Testis (tissue), 3 donors: ENCODE results near the gene PRKCA. TPM values are rescaled to one million over a fixed set of nuclear protein-coding genes. Genes with fewer than 3 reads are reported as not detected.

Source experiments
- DNase-seq: peaks from one replicate; pipeline ENCODE4 v3.0.0-alpha.2; 2019
- H3K27ac ChIP-seq, 2 donors: fragments of 200-600 bp; sonication (generic); one replicate each; pipeline ENCODE4 v1.5.1; 2019
- H3K27me3 ChIP-seq: fragments of 200-600 bp; sonication (generic); one replicate; pipeline ENCODE4 v1.5.1; 2019
- H3K36me3 ChIP-seq: fragments of 200-600 bp; sonication (generic); one replicate; pipeline ENCODE4 v1.5.1; 2017; ENCODE audit warnings: low read depth; ENCODE audit errors: missing control alignments
- H3K4me1 ChIP-seq: fragments of 200-600 bp; sonication (generic); one replicate; pipeline ENCODE4 v1.5.1; 2019
- H3K4me3 ChIP-seq, 2 donors: fragments of 200-600 bp; sonication (generic); one replicate each; pipeline ENCODE4 v1.5.1; 2017 to 2019
- H3K9me3 ChIP-seq: fragments of 200-600 bp; sonication (generic); one replicate; pipeline ENCODE4 v1.5.1; 2017
- CTCF ChIP-seq, 3 experiments: fragments of 450-650 bp in 2 of 3; fragments of 200-600 bp in 1 of 3; sonication (generic) in 1 of 3; IDR thresholded peaks; one replicate each; pipeline ENCODE4 v1.5.1; 2016 to 2019; ENCODE audit warnings: antibody characterized with exemption in 3 of 3, mild to moderate bottlenecking in 2 of 3, moderate library complexity in 1 of 3
- POLR2A ChIP-seq: fragments of 450-650 bp; IDR thresholded peaks from one replicate; pipeline ENCODE4 v1.6.1; 2017; ENCODE audit warnings: antibody characterized with exemption, mild to moderate bottlenecking, moderate library complexity
- WGBS, 2 donors: methylation state at CpG; one replicate each; pipeline ENCODE4 v1.1.5; 2018; 5-methylcytosine and 5-hydroxymethylcytosine counted together
- intact Hi-C: fragments of 100-400 bp; cut with DNase I; formaldehyde crosslinking; loops from one replicate; pipeline ENCODE4 v1.15.1; 2023; ENCODE audit warnings: low total_unique reads
- polyA plus RNA-seq: library from polyadenylated mRNA; stranded (reverse); fragments of 350-450 nt; fragmentation: Illumina TruSeq; extraction: RNeasy Lipid Tissue Mini Kit (QIAGEN cat#74804); gene quantifications from one replicate; pipeline ENCODE4 v1.2.3, GENCODE V29; 2014; ENCODE audit warnings: low read depth, low replicate concordance; ENCODE audit not compliant: insufficient read depth
- total RNA-seq, 2 donors: library from RNA; depleted of rRNA; stranded (reverse); fragments of >200 nt; gene quantifications; one replicate each; pipeline ENCODE4 v1.2.3, GENCODE V29; 2016

The PRKCA gene
- total and polyA plus RNA-seq, 3 donors from 2014 or later: 6.8 to 22.9 (median 15.4) TPM

- H3K36me3 ChIP-seq: no peaks in the 10 kb centered on the region
- no peak overlapping the region for H3K4me3 ChIP-seq
- TF ChIP-seq CTCF (IDR thresholded peaks at IDR 0.05) (no peak), POLR2A (no peak)
- intact Hi-C loops: no loop called here
- no peaks in the 10 kb centered on the region for H3K27me3 ChIP-seq
- H3K9me3 ChIP-seq: no peaks in the 10 kb centered on the region
- DNase-seq: no peak
- H3K4me1 ChIP-seq: peaks cover 17% of the 10 kb centered on the region
- 94 to 98% methylated on average over 5 of the region's 5 CpGs for WGBS, 2 donors
- no peak overlapping the region for H3K27ac ChIP-seq
Measured at GRCh38 chr17:66582373-66583111, 280.1 kb downstream of the PRKCA start.

- WGBS, 2 donors: 81 to 86% methylated on average over 4 of the region's 4 CpGs
- Histone ChIP-seq H3K27ac (no peak overlapping the region), H3K36me3 (no peaks in the 10 kb centered on the region), H3K9me3 (no peaks in the 10 kb centered on the region), H3K4me3 (no peak overlapping the region), H3K4me1 (peaks cover 17% of the 10 kb centered on the region), H3K27me3 (no peaks in the 10 kb centered on the region)
- no peak for DNase-seq
- intact Hi-C loops: no loop called here
- TF ChIP-seq CTCF (IDR thresholded peaks at IDR 0.05) (no peak), POLR2A (no peak)
Measured at GRCh38 chr17:66583112-66583748, 280.8 kb downstream of the PRKCA start.

- DNase-seq: no peak
- Histone ChIP-seq H3K27me3 (no peaks in the 10 kb centered on the region), H3K9me3 (no peaks in the 10 kb centered on the region), H3K4me1 (peaks cover 3% of the 10 kb centered on the region), H3K4me3 (no peak overlapping the region), H3K36me3 (no peaks in the 10 kb centered on the region), H3K27ac (no peak overlapping the region)
- intact Hi-C loops: no loop called here
- no peak for TF ChIP-seq CTCF (IDR thresholded peaks at IDR 0.05)
- TF ChIP-seq POLR2A: no peak
- 95 to 97% methylated on average over 4 of the region's 4 CpGs for WGBS, 2 donors
Measured at GRCh38 chr17:66584927-66585326, 282.5 kb downstream of the PRKCA start.

GRCh38 chr17:66585472-66585871 lies 283.1 kb downstream of the PRKCA start:
- TF ChIP-seq POLR2A (no peak), CTCF (IDR thresholded peaks at IDR 0.05) (no peak)
- WGBS, 2 donors: 97 to 98% methylated on average over 5 of the region's 5 CpGs
- Histone ChIP-seq H3K4me3 (no peak overlapping the region), H3K4me1 (no peaks in the 10 kb centered on the region), H3K27ac (no peak overlapping the region), H3K27me3 (no peaks in the 10 kb centered on the region), H3K9me3 (no peaks in the 10 kb centered on the region), H3K36me3 (no peaks in the 10 kb centered on the region)
- intact Hi-C loops: no loop called here
- no peak for DNase-seq
